Measurements from ENCODE around the gene TTC38.
A peak's percentile ranks its signal among the peaks of the same experiment; 100 is the strongest.

The TTC38 gene

GRCh38 chr22:46250035-46250782 is 17.6 kb upstream of the TTC38 start, which contains the start of gene CDPF1 (continued):
- TF ChIP-seq PATZ1 (tag by site-specific recombination; IDR thresholded peaks at IDR 0.05) (peak; percentile 70), EGR2 (tag by site-specific recombination; IDR thresholded peaks at IDR 0.05; ENCODE audit: low read depth) (0 out of 2 replicates have a peak, but pooled peaks have one; percentile 33), HOXD13 (CRISPR knock-in tag; IDR thresholded peaks at IDR 0.05; ENCODE audit: borderline replicate concordance) (no peak), IKZF3 (tag by site-specific recombination; IDR thresholded peaks at IDR 0.05) (no peak), ZNF660 (tag by site-specific recombination; IDR thresholded peaks at IDR 0.05) (peak; percentile 59; the same call in 1 of the 2 replicates), ZNF518A (tag by site-specific recombination; conservative IDR thresholded peaks at IDR 0.05; ENCODE audit: low read depth) (peak; percentile 43; the same call in 1 of the 2 replicates), GLI4 (tag by site-specific recombination; IDR thresholded peaks at IDR 0.05) (0 out of 2 replicates have a peak, but pooled peaks have one; percentile 20), SCRT2 (tag by site-specific recombination; IDR thresholded peaks at IDR 0.05) (no peak), KLF9 (tag by site-specific recombination; IDR thresholded peaks at IDR 0.05; ENCODE audit: low read depth) (peak; percentile 60; the same call in 1 of the 2 replicates), SETDB1 (IDR thresholded peaks at IDR 0.05; ENCODE audit: insufficient read length, low read length) (peak; percentile 77), ZBTB17 (tag by site-specific recombination; IDR thresholded peaks at IDR 0.05) (peak; percentile 77), ZSCAN18 (tag by site-specific recombination; IDR thresholded peaks at IDR 0.05) (no peak), ZNF600 (tag by site-specific recombination; IDR thresholded peaks at IDR 0.05) (peak; percentile 83), ZSCAN5A (tag by site-specific recombination; IDR thresholded peaks at IDR 0.05) (no peak), HOXC10 (CRISPR knock-in tag; IDR thresholded peaks at IDR 0.05) (0 out of 2 replicates have a peak, but pooled peaks have one; percentile 86), ZNF174 (tag by site-specific recombination; IDR thresholded peaks at IDR 0.05) (no peak), ZNF580 (tag by site-specific recombination; IDR thresholded peaks at IDR 0.05) (peak; percentile 94), ZNF366 (tag by site-specific recombination; conservative IDR thresholded peaks at IDR 0.05) (no peak), ZNF292 (tag by site-specific recombination; IDR thresholded peaks at IDR 0.05; ENCODE audit: borderline replicate concordance, low read depth) (no peak), INSM2 (tag by site-specific recombination; IDR thresholded peaks at IDR 0.05) (peak; percentile 42; the same call in 1 of the 2 replicates), ZNF132 (tag by site-specific recombination; IDR thresholded peaks at IDR 0.05; ENCODE audit: borderline replicate concordance) (no peak), ZNF548 (tag by site-specific recombination; IDR thresholded peaks at IDR 0.05) (no peak), ZBTB6 (tag by site-specific recombination; IDR thresholded peaks at IDR 0.05) (peak; percentile 87)
